Medulla oblongata (tissue), 1 donor: Measurements from ENCODE around the gene SVOPL.

Experiments
- DNase-seq: peaks from one replicate; pipeline ENCODE4 v3.0.0-alpha.2; 2015; ENCODE audit errors: extremely low spot score

The SVOPL gene

GRCh38 chr7:138608275-138608674, 92.9 kb downstream of the SVOPL start:
- no peak for DNase-seq

DNA sequence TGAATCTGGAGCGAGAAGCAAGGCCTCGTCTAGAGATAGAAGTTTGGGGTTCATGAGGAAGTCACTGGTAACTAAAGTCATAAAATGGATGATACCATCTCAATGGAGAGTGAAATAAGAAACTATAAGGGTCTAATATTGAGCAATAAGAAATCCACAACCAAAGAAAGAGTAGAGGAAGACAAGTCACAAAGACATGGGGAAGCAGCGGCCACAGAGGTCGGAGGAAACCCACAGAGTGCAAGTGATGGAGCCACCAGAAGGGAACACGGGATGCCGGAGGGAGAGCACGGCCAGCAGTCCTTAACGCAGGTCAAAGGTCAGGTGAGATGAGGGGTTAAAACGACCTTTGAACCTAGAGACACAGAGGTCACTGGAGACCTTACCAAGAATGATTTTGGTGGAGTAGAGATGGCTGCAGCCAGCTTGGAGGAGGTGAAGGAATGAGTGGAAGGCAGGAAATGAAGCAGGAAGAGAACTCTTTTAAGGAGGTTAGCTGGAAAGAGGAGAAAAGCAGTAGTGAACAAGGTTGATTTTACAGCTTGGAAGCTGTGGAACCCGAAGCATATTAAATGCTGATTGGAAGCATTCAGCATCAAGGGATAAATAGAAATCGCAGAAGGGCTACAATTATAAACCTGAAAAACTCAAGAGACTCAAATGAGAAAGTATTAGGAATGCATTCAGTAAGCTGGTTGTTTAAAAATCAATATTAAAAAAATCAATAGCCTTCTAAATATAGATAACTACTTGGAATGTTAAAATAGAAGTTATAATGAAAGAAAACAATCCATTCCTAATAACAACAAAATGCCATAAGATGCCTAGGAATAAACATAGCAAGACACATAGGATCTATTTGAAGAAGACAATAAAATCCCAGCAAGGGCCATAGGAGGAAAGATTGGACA, 93.7 kb downstream of the SVOPL start:
- DNase-seq: no peak

DNA sequence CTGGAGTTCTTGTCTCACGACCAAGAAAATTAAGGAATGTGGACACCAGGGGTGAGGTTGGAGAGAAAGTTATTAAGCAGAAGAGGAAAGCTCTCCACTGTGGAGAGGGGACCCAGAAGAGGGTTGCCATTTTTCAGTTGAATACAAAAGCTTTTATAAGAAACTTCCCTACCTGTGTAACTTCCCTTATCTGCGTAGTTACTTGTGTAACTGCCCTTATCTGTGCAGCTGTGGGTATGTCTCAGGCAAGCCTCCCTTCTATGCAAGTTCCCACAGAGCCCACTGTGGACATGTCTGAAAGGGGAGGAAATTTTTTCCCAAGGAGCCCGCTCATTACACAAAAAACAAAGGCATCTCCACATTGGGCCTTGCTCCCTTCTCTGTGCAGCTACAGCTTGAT, 94.9 kb downstream of the SVOPL start:
- DNase-seq: no peak

DNA sequence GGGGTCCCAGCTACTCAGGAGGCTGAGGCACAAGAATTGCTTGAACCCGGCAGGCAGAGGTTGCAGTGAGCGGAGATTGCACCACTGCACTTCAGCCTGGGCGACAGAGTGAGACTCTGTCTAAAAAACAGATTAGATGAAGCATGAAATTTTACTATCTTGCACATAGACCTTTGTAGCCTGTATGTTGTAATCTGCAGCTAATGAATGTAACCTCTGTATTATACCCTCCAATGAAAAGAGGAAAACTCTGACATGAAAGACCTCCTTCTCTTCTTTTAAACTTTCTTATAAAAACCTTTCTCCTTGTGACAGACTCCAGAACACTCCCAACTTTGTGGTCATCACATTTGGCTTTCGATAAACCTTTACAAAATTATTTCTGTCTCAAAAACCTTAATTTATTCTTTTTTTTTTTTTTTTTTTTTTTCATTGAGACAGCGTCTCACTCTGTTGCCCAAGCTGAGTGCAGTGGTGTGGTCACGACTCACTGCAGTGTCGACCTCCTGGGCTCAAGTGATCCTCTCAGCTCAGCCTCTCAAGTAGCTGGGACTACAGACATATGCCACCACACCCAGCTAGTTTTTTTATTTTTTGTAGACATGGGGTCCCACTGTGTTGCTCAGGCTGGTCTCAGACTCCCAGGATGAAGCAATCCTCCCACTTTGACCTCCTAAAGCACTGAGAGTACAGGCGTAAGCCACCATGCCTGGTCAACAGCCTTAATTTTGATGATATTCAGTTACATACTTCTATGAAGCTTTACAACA, 97.4 kb downstream of the SVOPL start:
- DNase-seq: no peak

DNA sequence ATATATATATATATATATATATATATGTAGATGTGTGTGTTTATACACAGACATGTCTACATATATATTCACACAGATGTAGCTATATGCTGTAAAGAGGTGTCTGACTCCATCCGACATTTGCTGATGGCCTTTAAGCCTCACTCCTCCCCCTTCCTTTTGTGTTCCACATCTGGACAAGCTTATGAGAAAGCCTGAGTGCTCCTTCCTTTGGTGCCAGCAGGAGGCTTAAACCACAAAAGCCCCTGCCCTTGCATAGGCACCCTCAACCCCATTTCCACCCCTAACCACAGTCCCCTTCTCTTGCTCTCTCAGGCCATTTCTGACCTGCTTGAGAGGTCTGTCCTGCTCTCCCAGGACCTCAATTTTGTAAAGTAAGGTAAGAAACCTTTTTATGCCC, 98.7 kb downstream of the SVOPL start:
- no peak for DNase-seq

DNA sequence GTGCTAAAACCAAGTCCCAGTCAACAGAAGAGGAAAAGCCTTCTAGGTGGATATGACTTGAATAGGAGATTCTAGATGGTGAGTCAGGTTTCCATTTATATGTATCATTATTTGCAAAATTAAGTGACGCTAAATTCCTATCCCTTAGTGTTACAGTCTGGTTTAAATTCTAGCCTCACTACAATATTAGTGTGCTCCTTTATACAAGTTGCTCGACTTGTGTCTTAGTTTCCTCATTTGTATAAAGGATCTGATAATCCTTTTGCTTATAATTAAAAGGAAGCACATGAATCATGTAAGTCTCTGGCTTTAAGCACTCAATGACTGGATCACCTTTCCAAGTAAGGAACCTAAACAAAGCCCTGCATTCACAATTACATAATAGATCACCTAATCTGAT, 105.7 kb downstream of the SVOPL start:
- no peak for DNase-seq

DNA sequence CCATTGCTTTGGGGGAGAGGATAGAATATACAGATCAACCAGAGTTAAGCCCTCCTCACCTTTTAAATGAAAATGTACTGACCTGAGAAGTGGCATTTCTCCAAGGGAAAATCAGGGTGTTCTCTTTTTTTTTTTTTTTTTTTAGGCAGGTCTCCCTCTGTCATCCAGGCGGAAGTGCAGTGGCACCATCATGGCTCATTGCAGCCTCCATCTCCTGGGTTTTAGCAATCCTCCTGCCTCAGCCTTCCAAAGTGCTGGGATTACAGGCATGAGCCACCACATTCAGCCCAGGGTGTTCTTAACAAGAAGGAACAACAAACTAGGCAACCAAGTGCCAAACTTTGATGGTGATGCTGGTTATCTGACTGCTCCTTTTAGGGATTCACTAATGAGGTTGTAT, 111.0 kb downstream of the SVOPL start:
- no peak for DNase-seq

DNA sequence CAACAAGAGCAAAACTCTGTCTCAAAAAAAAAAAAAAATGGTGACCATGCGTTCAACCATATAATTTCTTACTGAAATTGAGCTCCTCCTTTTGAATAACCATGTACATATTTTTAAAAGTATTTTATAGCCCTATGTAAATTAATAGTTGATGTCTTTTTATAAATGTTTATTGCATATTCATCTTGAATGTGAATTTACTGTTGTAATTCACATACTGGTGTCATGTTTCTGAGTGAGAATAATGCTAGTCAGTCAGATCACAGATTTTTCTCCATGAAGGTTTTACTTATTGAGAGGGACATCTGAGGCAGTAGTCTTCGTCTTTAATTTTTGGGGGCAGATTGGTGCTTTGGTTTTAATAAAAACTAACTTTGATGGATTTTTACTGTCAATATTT, 112.2 kb downstream of the SVOPL start:
- DNase-seq: no peak

GRCh38 chr7:138587485-138587884, 113.7 kb downstream of the SVOPL start:
- DNase-seq: no peak

DNA sequence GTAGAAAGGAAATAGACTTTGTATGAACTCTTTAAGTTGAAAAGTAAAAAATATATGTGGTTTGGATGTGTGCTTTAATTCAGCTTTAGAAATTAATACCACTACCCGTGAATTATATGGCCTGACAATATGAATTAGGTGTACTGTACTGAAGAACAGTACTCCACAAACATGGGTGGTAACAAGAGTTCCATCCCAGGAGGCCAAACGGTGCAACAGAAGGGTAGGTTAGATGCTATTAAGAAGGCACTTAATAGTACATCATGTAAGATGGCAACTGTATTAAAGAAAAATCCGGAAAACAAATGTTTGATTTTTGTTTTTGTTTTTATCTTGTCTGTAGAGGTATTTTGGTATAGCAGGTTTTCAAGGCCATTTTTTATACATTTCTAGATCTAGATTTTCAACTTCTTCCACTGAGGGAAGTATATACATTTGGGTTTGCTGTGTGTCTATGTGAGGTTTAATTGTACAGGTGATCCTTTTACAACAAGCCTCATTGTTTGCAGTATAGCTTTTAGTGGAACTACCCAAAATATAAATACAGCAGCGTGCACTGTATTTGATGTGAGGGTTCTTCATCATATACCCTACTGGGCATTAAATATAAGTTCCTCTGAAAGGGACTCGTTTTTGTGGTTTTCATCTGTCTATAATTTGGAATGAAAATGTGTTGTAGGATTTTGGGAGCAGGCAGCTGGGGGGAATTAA, 115.7 kb downstream of the SVOPL start:
- DNase-seq: no peak

- no peak for DNase-seq
Measured at GRCh38 chr7:138584696-138585095, 116.5 kb downstream of the SVOPL start.

GRCh38 chr7:138584283-138584682, 116.9 kb downstream of the SVOPL start:
- no peak for DNase-seq

DNA sequence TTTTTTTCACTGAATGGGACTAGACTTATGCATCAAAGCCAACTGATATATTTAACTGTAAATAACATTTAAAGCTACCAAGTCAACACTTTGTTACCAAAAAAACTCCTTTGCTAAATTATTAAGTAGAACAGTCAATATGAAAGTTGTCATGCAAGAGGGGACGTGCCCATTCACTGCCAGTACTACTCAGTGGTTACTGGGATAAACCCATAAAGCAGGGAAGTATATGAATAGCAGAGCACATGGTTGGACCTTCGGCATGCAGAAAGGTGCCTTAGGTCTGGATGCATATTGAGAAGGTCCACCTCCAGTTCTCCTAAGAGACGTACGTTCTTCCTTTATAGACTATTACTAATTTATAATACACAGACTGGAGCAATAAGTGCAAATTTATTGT, 120.1 kb downstream of the SVOPL start:
- DNase-seq: no peak

GRCh38 chr7:138579671-138580070, 121.5 kb downstream of the SVOPL start:
- DNase-seq: no peak

GRCh38 chr7:138579136-138579535, 122.0 kb downstream of the SVOPL start:
- DNase-seq: no peak

GRCh38 chr7:138575897-138576428, 125.2 kb downstream of the SVOPL start:
- DNase-seq: no peak

DNA sequence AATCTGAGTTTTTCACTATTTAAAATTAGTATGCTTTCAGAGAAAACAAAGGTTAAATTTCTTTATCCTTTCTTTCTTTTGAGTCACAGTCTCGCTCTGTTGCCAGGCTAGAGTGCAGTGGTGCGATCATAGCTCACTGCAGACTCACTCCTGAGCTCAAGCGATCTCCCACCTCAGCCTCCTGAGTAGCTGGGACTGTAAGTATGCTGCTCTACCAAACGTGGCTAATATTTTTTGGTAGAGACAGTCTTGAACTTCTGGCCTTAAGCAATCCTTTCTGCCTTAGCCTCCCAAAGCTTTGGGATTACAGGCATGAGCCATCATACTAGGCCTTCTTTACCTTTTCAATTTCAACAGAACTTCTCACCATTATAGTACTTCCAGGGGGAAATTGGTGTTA, 127.4 kb downstream of the SVOPL start:
- no peak for DNase-seq

GRCh38 chr7:138570715-138571114, 130.4 kb downstream of the SVOPL start:
- no peak for DNase-seq

DNA sequence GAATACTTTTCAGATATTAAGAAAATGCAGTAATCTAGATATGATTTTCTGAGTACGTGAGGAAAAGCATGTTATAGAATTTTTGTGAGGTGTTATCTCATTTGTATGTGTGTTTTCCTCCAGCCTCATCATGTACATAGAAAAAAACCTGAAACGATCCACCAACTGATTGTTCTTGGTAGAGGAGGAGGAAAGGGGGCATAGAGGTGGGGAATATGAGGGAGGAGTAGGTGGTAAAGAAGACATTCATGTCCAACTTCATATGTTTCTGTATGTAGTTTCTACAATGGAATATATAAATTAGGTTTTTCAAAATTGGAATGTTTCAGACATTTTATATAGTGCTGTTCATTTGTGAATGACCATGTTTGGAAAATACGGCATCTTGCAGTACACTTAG, 131.7 kb downstream of the SVOPL start:
- no peak for DNase-seq

GRCh38 chr7:138568655-138569054, 132.5 kb downstream of the SVOPL start:
- no peak for DNase-seq

DNA sequence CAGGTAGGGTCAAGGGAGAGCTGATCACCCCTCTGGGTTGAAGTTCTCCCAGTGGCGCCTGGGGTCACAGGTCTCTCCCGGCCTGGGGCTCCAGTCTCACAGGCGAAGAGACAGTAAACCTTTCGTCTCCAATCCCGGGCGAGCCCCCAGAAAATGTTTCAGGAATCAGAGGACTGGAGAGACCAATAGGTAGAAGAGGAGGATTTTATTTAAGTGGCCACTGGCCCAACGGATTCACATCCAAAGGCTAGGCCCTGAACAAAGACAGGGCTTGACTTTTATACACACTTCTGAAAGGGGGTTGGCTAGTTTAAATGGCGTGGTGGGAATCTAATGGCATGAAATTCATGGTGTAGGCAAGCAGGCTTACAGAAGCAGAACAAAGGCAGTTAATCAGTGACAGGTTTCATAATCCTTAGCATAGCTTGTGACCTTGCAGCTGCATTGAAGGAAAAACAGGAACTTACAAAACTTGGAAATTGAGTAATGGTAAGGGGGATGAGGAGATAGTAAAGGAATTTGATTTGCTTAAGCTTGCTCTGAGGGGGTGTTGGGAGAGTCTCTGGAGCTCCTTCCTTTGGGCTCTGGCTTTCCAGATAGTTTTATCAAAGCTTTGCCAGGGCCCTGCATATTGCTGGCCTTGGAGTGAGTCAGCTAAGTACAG, 135.6 kb downstream of the SVOPL start:
- no peak for DNase-seq

GRCh38 chr7:138565071-138565450, 136.1 kb downstream of the SVOPL start:
- DNase-seq: no peak
